Endothelial cell of umbilical vein (primary cell): ENCODE measurements around the gene TNNT3. TPM values are rescaled to one million over a fixed set of nuclear protein-coding genes. Genes with fewer than 3 reads are reported as not detected.

Experiments used
- BruUV-seq: library from RNA; stranded (reverse); fragments of 400-500 nt; replicated peaks from 2 replicates; lab custom pipeline; 2021; lab: Mats Ljungman, UMichigan
- CTCF ChIA-PET: fragments of 300-600, 350-600 bp; sonication (Branson Sonifier 250); formaldehyde crosslinking; loops from one replicate; lab custom pipeline; 2021; ENCODE audit warnings: antibody characterized with exemption, inconsistent platforms; lab: Charles Lee
- POLR2A ChIA-PET: fragments of 300-600, 350-600 bp; sonication (Branson Sonifier 250); formaldehyde crosslinking; loops from one replicate; lab custom pipeline; 2021; ENCODE audit warnings: antibody characterized with exemption, inconsistent platforms; lab: Charles Lee
- DNase-seq: peaks from one replicate; pipeline ENCODE4 v3.0.0-alpha.2; 2011; ENCODE audit warnings: low read depth, low spot score
- FAIRE-seq: peaks from 2 replicates; lab custom pipeline; 2011; peaks lifted over from hg19 to GRCh38; lab: Jason Lieb, UNC
- H2AFZ ChIP-seq: 2 replicates; pipeline ENCODE4 v1.6.0; 2012; ENCODE audit warnings: low read depth, low read length, control low read depth, inconsistent platforms
- H3K27ac ChIP-seq: 2 replicates; pipeline ENCODE4 v1.5.1; 2011; ENCODE audit warnings: low read depth, mild to moderate bottlenecking, control low read depth, low read length, moderate library complexity; ENCODE audit not compliant: insufficient read depth
- H3K27me3 ChIP-seq, 2 experiments: 2 replicates each; pipeline versions ENCODE4 v1.6.0 to v1.6.1; 2011; ENCODE audit warnings: low read length in 2 of 2, mixed read lengths in 1 of 2; ENCODE audit not compliant: control insufficient read depth in 2 of 2, insufficient read depth in 2 of 2
- H3K36me3 ChIP-seq, 2 experiments: 2 replicates in 1 of 2; 3 replicates in 1 of 2; pipeline ENCODE4 v1.5.1; 2011; ENCODE audit warnings: low read length in 2 of 2, mild to moderate bottlenecking in 1 of 2, moderate library complexity in 1 of 2; ENCODE audit not compliant: control insufficient read depth in 2 of 2, insufficient read depth in 2 of 2; ENCODE audit errors: extremely low read depth in 1 of 2
- H3K4me1 ChIP-seq: 3 replicates; pipeline ENCODE4 v1.5.1; 2011; ENCODE audit warnings: mild to moderate bottlenecking, low read length; ENCODE audit not compliant: control insufficient read depth, insufficient read depth; ENCODE audit errors: extremely low read depth
- H3K4me2 ChIP-seq: 2 replicates; pipeline ENCODE4 v1.6.1; 2011; ENCODE audit warnings: low read length, control low read depth, mixed read lengths; ENCODE audit not compliant: insufficient read depth
- H3K4me3 ChIP-seq, 3 experiments: fragments of 200-600 bp in 1 of 3; sonication (generic), shearing (Covaris generic) in 1 of 3; replicated peaks in 1 of 3; 2 replicates each; pipeline ENCODE4 v1.5.1; 2011 to 2016; ENCODE audit warnings: control low read depth in 3 of 3, low read length in 3 of 3, mild to moderate bottlenecking in 2 of 3, inconsistent platforms in 1 of 3, low read depth in 1 of 3, moderate library complexity in 1 of 3; ENCODE audit not compliant: insufficient read depth in 1 of 3
- H3K79me2 ChIP-seq: 2 replicates; pipeline ENCODE4 v1.6.0; 2012; ENCODE audit warnings: low read length, inconsistent platforms; ENCODE audit not compliant: control insufficient read depth, insufficient read depth
- H3K9ac ChIP-seq: replicated peaks from 2 replicates; pipeline ENCODE3; 2011; ENCODE audit warnings: low read length, control low read depth; ENCODE audit not compliant: insufficient read depth; ENCODE audit errors: extremely low read depth
- H3K9me1 ChIP-seq: replicated peaks from 3 replicates; pipeline ENCODE4 v1.6.0; 2011; ENCODE audit warnings: mild to moderate bottlenecking, low read length; ENCODE audit not compliant: control insufficient read depth, insufficient read depth; ENCODE audit errors: extremely low read depth
- H3K9me3 ChIP-seq: replicated peaks from 2 replicates; pipeline ENCODE4 v1.5.1; 2012; ENCODE audit warnings: low read length, inconsistent platforms; ENCODE audit not compliant: control insufficient read depth, insufficient read depth
- H4K20me1 ChIP-seq: replicated peaks from 2 replicates; pipeline ENCODE3; 2011; ENCODE audit warnings: mild to moderate bottlenecking, low read length; ENCODE audit not compliant: control insufficient read depth, insufficient read depth; ENCODE audit errors: extremely low read depth
- EZH2 ChIP-seq: IDR thresholded peaks from 2 replicates; pipeline ENCODE4 v1.6.1; 2012; ENCODE audit warnings: borderline replicate concordance, low read depth, mild to moderate bottlenecking, moderate library complexity, low read length, inconsistent platforms; ENCODE audit not compliant: severe bottlenecking
- FOS ChIP-seq: IDR thresholded peaks from 2 replicates; pipeline ENCODE4 v1.6.1; 2011; ENCODE audit warnings: mild to moderate bottlenecking, low read length, moderate library complexity, borderline replicate concordance; ENCODE audit not compliant: insufficient read depth
- GATA2 ChIP-seq: IDR thresholded peaks from 2 replicates; pipeline ENCODE4 v1.7.0; 2011; ENCODE audit warnings: low read depth, mild to moderate bottlenecking, moderate library complexity, mixed read lengths, low read length; ENCODE audit not compliant: insufficient read length, insufficient read depth
- JUN ChIP-seq: IDR thresholded peaks from 2 replicates; pipeline ENCODE4 v1.6.1; 2011; ENCODE audit warnings: borderline replicate concordance, low read depth; ENCODE audit not compliant: insufficient read length, insufficient read depth
- MYC ChIP-seq: IDR thresholded peaks from one replicate; pipeline ENCODE4 v1.6.1; 2011; ENCODE audit warnings: mild to moderate bottlenecking, low read depth, low read length
- POLR2A ChIP-seq: IDR thresholded peaks from 2 replicates; pipeline ENCODE4 v1.6.1; 2012; ENCODE audit warnings: low read depth, mild to moderate bottlenecking, control low read depth, low read length
- POLR2AphosphoS5 ChIP-seq: IDR thresholded peaks from 2 replicates; pipeline ENCODE4 v1.6.1; 2012; ENCODE audit warnings: low read depth, mild to moderate bottlenecking, control low read depth, low read length, moderate library complexity; ENCODE audit not compliant: insufficient read depth
- dilution Hi-C: fragments of 300-500 bp; cut with MboI; formaldehyde crosslinking; loops from one replicate; pipeline ENCODE4 v1.15.0; 2019; ENCODE audit warnings: low sequenced_read_pairs; ENCODE audit not compliant: extremely low pct_ligation_motif_present
- intact Hi-C: fragments of 100-400 bp; cut with micrococcal nuclease; formaldehyde crosslinking; loops from one replicate; pipeline ENCODE4 v1.10.0; 2022
- polyA plus RNA-seq, 4 experiments: library from polyadenylated mRNA; depleted of rRNA in 3 of 4; stranded (reverse) in 3 of 4; unstranded in 1 of 4; fragments of >200 nt; gene quantifications; 2 replicates each; pipeline versions ENCODE4 v1.2.1 to v1.2.3, GENCODE V29; 2011 to 2012; ENCODE audit warnings: missing spikeins in 1 of 4
- total RNA-seq: library from RNA; stranded (reverse); gene quantifications from 2 replicates; pipeline ENCODE4 v1.2.3, GENCODE V29; 2021
- TF ChIP-seq, protein P1 (sequence below), 2 donors: IDR thresholded peaks; 1 replicate in 1 of 2; 2 replicates in 1 of 2; pipeline ENCODE4 v1.5.1; 2011; ENCODE audit warnings: low read length in 2 of 2, mild to moderate bottlenecking in 2 of 2, moderate library complexity in 2 of 2, control low read depth in 1 of 2, inconsistent platforms in 1 of 2, low read depth in 1 of 2; ENCODE audit not compliant: insufficient read depth in 1 of 2; ENCODE audit errors: extremely low read depth in 1 of 2
- TF ChIP-seq, protein P2 (sequence below): IDR thresholded peaks from 2 replicates; pipeline ENCODE4 v1.6.1; 2011; ENCODE audit not compliant: insufficient read depth, insufficient read length

Gene TNNT3
- total and polyA plus RNA-seq, 2 donors (not counting 3 experiments of a cell fraction or from before 2014, with no cell fraction given): not detected

DNA sequence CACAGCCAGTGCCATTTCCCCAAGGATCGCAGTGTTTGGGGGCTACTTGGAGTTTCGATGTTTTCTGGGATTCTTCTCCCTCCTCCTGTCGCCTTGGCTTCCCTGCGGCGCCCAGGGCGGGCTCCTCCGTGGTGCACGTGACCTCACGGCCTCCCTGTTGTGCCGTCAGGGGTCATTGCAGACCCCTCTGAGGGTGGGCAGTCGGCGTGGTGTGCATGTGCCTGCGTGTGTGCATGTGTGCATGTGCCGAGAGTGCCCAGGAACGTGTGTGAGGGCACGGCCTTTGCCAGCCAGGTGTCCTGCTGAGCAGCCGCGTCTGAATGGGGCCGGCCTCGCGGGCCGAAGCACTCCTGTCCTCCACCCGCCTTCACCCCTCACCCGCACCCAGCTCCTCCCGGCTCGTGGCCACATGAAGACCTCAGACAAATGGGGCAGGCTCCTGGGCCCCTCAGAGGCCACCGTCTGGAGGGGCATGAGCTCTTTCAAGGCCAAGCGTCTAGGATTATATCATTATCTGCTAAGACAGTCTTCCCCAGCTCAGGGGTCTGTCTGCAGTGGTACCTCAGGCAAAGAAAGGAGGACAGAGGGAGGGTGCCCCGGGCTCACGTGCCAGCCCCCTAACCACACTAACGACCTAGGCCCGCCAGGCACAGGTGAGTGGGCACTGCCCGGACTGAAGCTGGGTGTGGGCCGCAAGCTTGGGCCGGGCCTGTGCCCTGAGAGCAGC lies 18.3 kb downstream of the TNNT3 start:
- FAIRE-seq (no peak), DNase-seq (no peak)
- POLR2A ChIA-PET: no interaction called here
- Histone ChIP-seq H4K20me1 (no peaks in the 10 kb centered on the region), H3K9ac (no peak overlapping the region), H3K4me2 (no peak overlapping the region), H3K27ac (no peak overlapping the region), H3K79me2 (no peaks in the 10 kb centered on the region), H3K27me3 (no peaks in the 10 kb centered on the region), H3K9me3 (no peaks in the 10 kb centered on the region), H3K36me3 (no peaks in the 10 kb centered on the region), H3K4me1 (no peaks in the 10 kb centered on the region), H3K4me3 (no peak overlapping the region), H3K9me1 (no peaks in the 10 kb centered on the region), H2AFZ (no peak overlapping the region)
- TF ChIP-seq, protein P1, sequence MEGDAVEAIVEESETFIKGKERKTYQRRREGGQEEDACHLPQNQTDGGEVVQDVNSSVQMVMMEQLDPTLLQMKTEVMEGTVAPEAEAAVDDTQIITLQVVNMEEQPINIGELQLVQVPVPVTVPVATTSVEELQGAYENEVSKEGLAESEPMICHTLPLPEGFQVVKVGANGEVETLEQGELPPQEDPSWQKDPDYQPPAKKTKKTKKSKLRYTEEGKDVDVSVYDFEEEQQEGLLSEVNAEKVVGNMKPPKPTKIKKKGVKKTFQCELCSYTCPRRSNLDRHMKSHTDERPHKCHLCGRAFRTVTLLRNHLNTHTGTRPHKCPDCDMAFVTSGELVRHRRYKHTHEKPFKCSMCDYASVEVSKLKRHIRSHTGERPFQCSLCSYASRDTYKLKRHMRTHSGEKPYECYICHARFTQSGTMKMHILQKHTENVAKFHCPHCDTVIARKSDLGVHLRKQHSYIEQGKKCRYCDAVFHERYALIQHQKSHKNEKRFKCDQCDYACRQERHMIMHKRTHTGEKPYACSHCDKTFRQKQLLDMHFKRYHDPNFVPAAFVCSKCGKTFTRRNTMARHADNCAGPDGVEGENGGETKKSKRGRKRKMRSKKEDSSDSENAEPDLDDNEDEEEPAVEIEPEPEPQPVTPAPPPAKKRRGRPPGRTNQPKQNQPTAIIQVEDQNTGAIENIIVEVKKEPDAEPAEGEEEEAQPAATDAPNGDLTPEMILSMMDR (IDR thresholded peaks at IDR 0.05; ENCODE audit: extremely low read depth in 1 of 2, insufficient read depth in 1 of 2, low read depth in 1 of 2, low read length in 2 of 2): no peak
- TF ChIP-seq FOS (no peak), POLR2AphosphoS5 (no peak), GATA2 (no peak), JUN (no peak), POLR2A (no peak), EZH2 (no peak), MYC (no peak)
- TF ChIP-seq, protein P2, sequence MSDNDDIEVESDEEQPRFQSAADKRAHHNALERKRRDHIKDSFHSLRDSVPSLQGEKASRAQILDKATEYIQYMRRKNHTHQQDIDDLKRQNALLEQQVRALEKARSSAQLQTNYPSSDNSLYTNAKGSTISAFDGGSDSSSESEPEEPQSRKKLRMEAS: no peak
- CTCF ChIA-PET: interaction anchor here (0.8 to 1.5 kb wide), 2 partner anchors 27 to 55 kb away, joined by 4 to 5 read pairs; no protein-coding TSS in a partner anchor
- no TSS peak for BruUV-seq
- intact Hi-C loops (loop anchor here (2.0 kb wide), 1 partner anchor 29 kb away; no protein-coding TSS in a partner anchor), dilution Hi-C loops (no loop called here)
